HCEC 1CT (cell line): ENCODE results near the gene KIFC3.
"Not testable (repeated sequence)": the region's sequence is repeated elsewhere in the genome, so short reads cannot be mapped to it uniquely, and the experiment has no call there.

Source experiments
- DNase-seq: peaks from one replicate; pipeline ENCODE4 v3.0.0-alpha.2; 2017

Gene KIFC3

DNA sequence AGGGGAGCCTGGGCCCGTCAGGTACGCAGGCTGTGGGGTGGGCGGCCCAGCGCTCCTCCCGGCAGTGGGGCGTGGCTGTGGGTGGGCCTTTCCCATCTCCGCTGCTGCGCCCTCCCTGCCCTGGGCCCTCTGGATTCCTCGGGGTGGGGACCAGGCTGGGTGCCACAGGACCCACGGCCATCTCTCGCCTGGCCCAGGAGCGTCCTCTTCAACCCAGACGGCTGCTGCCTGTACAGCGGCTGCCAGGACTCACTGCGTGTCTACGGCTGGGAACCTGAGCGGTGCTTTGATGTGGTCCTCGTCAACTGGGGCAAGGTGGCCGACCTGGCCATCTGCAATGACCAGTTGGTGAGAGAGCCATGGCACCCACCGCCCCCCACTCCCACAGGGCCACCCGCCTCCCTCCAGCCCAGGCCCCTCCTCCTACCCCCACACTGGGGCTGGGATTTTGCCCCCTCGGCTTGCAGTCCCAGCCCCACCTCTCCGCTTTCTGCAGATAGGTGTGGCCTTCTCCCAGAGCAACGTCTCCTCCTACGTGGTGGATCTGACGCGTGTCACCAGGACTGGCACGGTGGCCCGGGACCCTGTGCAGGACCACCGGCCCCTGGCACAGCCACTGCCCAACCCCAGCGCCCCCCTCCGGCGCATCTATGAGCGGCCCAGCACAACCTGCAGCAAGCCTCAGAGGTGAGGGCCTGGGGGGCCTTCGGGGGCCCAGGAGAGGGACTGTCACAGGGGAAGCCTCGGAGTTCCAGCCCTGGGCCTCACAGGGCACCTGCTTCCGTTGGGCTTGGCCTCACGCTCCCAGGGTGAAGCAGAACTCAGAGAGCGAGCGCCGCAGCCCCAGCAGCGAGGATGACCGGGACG, 49.5 kb downstream of the KIFC3 start:
- DNase-seq, result no peak

DNA sequence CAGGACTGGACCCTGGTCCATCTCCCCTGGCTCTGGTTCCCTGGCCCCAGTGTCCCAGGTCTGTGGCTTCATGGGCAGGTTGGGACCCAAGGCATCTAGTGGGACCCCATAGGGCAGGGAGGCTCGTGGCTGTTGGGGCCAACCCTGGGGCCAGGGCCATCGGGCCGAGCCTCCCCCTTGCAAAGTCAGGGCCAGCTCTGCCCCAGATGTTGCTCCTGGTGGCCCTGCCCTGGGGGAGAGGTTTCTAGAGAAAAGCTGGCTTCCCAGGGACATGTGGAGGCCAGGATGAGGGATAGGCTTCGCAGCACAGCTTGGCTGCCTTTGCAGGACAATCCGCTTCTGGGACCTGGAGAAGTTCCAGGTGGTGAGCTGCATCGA, 50.1 kb downstream of the KIFC3 start:
- no peak for DNase-seq

DNA sequence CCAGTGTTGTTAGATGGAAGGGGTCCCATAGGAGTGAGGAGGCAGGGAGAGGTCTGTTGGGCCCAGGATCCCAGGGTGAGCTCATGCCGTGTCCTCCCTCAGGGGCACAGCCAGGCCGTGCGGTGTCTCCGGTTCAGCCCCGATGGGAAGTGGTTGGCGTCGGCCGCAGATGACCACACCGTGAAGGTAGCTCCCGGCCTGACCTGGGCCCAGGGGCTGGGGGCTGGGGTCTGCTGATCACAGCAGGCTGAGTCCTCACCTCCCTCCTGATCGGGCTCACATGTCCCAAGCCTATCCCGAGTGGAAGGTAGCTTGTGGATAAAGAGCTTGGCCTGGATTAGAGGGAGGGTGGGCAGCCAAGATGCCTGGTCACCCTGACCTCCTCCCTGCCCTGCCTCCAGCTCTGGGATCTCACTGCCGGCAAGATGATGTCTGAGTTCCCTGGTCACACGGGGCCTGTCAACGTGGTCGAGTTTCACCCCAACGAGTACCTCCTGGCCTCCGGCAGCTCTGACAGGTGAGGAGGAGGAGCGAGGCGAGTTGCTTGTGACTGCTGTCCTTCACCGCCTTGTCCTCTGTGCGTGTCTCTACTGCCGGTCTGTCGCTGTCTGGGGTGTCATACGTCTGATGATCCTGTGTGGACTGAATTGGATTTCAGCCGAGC, 50.6 kb downstream of the KIFC3 start:
- no peak for DNase-seq

DNA sequence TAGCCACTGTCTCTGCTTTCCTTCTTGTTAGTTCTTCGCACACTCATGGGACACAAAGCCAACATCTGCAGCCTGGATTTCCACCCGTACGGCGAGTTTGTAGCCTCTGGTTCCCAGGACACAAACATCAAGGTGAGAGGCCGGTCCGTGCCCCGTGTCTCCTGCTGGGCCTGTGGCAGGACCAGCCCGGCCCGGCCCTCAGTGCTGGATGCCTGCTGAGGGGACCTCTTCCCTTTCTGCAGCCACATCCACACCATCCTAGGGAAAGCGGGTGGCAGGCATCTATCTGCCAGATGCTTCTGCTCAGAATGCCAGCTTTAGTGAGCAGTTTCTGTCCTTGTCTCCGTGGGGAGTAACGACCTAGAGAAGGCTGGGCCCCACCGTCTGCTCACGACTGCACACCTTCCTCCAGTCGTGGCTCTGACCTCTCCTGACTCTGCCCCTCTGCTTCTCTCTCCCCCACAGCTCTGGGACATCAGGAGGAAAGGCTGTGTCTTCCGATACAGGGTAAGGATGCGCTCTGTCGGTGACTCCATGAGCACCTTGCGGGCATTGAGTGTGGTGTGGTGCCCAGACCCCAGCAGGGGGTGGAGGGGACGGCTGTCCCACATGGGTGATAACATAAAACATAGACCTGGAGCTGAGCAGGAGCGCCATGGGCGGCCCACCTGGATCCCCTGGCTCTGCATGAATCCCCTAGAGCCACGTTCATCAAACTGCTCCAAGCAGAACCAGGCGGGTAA, 51.3 kb downstream of the KIFC3 start:
- no peak for DNase-seq

DNA sequence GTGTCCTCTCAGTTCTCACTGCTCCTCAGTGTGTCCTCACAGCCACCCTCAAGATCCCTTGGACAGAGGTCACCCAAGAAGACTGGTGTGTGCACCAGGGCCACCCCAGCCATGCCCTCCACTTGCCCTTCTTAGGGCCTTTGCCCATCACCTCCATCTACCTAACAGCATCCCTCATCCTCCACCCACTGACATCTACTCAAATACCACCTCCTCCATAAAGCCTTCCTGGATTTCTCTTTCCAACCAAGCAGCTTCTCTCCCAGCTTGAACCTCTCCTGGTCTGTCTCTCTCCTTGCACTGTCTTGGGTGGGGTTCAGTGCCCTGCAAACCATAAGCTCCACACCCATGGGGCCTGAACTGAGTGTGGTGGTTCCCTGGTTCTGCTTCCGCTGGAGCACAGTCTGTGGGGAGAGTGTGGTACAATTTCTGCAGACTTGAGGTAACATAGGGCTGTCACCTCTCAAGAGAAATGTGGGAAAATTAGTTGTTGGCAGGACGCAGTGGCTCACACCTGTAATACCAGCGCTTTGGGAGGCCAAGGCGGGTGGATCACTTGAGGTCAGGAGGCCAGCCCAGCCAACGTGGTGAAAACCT, 52.3 kb downstream of the KIFC3 start:
- DNase-seq, result no peak

DNA sequence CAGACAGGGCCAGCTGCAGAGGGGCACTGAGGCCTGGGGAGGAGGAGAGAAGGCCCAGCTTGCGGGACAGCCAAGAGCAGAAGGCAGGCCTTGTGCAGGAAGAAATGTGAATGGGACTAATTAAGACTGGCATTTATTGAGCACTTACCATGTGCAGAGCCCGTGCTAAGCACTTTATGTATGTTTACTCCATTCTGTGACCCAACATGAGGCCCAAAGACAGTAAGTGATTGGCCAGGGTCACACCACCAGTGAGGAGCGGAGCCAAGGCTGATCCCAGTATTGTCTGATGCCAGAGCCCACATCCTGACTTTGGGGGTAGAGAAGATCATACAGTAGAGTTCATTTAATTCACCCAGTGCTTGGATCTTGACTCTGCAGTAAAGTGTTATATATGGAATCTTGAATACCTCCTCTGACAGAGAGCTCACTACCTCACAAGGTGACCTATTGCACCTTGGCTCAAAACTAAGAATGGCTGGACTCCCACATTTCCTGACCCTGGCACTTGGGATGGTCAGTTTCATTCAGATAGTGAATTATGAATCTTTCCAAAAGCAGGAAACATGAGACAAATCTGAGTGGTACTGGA, 53.1 kb downstream of the KIFC3 start:
- DNase-seq, result no peak

DNA sequence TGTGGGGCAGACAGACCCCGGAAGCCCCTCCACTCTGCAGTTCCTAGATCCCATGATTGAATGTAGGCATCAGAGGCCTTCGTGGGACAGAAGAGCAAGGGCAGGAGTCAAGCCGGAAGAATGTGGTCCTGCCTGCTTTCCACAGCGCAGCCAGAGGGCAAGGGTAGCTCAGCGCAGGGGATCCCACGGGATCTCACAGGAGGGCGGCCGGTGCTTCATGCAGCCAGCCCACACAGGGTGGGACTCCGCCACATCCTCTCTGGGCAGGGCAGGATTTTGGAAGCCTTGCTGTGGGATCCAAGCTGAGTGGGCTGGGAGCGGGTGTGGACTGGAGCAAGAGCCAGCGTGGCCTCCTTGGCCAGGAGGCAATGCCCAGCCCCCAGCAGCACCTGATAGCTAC, 53.7 kb downstream of the KIFC3 start:
- DNase-seq, result no peak

DNA sequence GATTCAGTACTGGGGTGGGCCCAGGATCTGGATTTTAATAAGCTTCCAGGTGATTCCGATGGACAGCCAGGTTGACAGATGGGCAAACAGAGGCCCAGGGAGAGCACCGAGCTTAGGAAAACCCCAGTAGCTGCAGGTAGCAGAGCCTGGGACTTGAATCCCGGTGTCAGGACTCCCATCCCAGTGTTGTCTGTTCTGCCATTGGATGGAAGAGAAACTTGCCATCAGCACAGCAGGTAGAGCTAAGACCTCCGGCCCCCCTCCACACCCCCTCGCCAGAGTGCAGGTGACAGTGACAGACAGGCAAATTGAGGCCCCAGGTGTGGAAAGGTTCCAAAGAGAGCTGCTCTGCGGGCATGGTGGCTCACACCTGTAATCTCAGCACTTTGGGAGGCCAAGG, 54.3 kb downstream of the KIFC3 start:
- no peak for DNase-seq

DNA sequence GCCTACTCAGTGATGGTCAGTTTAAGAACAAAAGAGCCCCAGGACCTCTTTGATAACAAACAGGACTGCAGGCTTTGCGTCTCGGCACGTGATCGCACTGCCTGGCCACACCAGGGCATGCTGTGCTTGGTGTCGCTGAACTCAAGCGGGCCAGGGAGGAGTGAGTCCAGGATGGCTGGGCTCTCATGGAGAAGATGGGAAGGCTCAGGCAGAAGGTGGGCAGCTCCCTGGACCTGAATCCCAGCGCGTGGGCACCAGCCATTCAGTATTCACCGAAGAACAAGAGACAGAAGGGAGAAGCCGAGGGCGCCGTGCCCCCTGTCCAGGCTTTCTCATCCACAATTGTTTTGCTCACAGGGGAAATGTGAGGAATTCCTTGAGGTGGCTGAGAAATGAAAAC, 54.8 kb downstream of the KIFC3 start:
- no peak for DNase-seq

DNA sequence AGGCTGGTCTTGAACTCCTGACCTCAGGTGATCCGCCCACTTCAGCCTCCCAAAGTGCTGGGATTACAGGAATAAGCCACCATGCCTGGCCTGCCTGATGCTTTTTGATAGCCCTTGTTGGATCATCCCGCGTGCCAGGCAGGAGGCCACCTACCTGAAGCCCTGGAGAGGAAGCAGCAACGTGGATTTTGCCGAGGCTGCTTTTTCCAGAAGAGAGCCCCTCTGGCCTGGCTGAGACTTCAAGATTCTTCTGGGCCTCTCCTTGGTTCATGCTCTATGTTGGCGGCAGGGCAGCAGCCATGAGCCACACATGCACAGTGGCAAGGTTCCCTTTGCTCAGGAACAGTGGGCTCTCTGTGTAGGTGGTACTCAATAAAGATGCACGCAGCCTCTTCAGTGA, 55.2 kb downstream of the KIFC3 start:
- no peak for DNase-seq

DNA sequence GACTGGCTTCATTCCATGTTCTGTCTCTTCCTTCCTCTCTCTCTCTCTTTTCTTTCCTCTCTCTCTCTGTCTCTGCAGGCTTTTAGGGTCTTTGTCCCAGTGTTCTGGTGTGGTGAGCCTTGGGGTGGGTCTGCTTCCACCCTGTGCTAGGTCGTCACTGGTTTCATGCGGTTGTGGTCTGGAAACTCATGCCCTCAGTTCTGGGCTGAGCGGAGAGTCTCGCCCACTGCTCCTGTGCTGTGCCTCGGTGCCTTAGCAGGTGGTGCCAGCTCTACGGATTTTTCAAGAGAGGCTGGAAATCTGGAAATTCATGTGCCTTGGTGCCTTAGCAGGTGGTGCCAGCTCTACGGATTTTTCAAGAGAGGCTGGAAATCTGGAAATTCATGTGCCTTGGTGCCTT, 56.0 kb downstream of the KIFC3 start:
- DNase-seq, result not testable (repeated sequence)

DNA sequence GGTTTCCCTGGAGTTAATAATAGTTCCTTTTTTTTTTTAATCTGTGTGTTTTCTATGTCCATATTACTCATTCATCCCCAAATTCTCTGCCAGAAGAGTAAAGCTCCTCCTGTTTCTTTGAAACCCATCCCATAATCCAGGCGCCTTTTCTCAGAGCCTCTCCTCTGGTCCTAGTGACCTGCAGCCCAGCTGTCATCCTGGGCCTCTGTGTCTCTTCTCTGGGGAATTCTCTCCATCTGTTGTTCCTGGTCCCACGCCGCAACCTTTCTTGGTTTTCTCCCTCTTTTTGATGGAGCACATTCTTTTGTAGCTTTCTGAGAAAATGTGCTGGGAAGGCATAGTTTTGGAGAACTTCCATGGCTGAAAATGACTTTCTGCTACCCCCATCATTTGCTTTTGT, 56.5 kb downstream of the KIFC3 start:
- no peak for DNase-seq

DNA sequence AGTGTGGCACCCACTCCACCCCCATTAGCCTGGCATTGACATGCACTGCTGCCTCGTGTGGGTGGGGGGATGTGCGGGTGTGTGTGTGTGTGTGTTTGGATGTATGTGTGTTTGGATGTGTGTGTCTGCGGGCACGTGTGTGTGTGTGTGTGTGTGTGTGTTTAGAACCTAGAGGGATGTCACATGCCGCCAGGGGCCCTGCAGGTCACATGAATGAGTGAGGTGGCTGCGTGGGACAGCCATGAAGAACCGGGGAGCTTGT, 57.7 kb downstream of the KIFC3 start:
- DNase-seq, result no peak

DNA sequence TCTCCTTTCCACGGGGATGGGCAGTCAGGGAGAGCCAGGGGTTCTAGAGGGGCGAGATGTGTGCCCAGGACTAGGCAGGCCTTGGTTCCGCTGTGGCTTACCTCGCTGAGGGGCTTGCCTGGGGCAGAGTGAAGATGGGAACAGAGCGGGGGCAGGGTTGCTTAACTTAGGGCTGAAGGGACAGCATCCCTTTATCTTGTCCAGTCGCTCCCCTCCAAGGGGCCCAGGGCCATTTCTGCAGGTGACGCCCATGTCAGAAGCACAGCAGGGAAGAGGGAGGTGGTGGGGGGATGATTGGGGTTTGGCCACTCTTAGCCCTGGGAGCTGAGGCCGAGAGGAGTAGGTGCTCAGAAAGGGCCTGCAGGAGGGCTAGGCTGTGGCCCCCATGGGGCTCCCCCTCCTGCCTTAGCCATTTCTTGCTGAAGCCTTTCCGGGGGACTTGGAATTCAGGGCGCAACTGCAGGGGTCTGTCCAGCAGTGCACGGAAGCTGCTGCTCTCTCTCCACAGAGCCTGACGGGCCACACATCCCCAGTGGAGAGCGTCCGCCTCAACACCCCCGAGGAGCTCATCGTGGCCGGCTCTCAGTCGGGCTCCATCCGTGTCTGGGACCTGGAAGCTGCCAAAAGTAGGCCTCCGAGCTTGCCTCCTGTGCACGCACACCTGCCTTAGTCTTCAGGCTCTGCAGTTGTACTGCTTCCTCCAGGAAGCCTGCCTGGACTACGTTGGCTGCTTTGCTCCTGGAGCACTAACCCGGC, 58.2 kb downstream of the KIFC3 start:
- DNase-seq, result no peak

DNA sequence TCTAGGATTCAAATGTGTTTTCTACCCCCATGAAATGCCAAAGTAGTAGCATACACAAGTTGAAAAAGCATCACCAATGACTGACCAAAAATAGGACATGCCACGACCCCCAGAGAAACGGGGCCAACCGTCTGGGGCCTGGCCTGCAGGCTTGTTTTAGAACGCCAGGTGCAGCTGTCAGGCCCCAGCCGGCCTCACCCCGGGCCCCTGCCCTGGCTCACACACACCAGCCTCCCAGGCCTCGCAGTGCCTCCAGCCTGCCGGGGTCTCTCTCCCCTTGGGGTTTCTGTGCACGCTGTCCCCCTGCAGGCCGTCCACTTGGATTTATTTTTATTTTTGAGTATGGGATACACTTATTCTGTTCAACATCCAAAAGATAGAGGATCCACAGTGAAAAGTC, 58.8 kb downstream of the KIFC3 start:
- DNase-seq, result no peak

DNA sequence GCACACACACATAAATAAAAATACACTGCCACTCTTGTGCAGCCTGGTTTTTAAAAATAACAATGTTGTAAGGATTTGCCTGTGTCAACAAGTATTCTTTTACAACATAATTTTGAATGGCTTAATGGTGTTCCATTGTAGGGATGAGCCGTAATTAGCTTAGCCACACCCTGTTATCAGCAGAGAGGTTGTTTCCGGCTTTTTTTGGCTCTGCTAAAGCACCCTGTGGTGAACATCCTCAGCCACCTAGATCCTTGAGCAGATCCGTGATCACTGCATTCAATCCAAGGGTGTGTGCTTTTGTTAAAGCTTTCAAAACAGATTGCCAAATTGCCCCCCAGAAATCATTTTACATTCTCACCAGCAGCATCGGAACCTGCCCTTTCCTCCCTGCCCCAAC, 59.7 kb downstream of the KIFC3 start:
- DNase-seq, result no peak

DNA sequence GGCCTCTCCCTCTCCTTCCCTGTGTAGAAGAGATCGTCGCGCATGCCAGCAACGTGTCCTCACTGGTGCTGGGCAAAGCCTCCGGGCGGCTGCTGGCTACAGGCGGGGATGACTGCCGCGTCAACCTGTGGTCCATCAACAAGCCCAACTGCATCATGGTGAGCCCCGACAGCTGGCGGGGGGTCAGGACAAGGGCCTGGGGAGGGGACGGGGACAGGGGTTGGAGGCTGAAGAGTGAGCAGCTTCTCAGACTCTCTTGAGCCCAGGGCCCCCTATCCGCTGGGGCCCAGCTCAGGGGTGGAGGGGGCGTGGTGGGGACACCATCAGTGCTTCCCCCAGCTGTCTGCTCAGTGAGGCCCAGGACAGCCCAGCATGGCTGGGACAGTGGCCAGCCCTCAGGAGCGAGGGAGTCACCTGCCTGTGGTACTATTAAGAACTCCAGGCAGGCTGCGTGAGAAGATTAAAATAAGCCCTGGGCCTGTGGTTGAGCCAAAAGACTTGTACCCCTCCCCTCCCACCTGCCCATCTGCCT, 60.6 kb downstream of the KIFC3 start:
- no peak for DNase-seq

DNA sequence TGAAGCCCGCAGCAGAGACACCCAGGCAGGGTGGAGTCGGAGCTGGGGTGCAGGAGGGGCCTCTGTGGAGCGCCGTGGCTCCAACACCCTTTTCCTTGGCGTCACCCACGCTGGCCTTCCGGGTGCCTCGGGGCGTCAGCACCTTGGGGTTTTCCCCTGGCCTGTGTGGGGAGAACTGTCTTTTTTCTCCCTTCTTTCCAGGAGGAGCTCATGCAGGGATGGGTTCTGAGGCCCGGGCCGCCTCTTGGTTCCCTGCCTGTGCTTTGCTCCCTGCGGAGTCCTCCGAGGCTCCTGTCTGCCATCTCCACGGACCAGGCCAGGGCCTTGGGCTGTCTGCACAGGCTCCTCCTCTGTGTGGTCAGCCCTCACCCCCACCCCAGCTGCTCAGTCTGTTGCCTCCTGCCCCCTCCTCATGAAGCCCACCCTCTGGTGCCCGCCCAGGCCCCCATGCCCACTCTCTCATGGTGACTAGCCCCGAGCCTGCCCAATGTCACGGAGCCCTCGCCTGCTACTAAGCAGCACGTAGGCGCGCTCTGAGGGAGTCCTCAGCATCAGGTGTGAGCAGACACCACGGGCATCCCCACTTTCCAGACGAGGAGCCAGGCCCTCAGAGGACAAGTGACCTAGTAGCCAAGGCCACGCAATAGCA, 61.7 kb downstream of the KIFC3 start:
- DNase-seq, result no peak

DNA sequence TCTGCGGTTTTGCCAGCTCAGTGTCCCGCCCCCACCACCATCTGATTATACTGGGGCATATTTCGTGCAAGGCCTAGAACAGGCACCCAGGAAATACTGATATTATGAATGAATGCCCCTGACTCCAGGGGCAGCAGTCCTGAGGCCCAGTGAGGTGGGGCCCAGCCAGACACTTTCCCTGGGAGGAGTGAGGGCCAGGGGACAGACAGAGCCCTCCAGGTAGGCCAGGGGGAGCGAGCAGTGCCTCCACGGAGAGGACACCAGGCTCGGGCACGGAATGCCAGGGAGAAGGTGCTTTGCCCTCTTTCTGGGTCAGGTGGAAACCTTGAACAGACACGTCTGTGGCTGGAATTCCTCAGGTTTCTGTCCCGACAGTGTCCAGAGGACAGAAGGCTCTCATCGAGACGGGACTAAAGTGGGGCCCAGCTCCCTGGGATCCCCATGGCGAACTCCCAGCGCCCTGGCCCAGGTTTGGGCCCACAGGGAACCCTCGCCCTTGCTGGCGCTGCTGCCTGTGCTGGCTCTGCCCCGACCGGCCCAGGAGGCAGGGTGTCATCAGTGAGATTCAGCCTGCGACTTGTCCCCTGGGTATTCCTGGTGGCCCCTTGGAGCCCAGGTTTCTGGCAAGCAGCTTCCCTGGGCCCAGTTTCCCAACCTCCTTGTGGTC, 62.4 kb downstream of the KIFC3 start:
- DNase-seq, result no peak

DNA sequence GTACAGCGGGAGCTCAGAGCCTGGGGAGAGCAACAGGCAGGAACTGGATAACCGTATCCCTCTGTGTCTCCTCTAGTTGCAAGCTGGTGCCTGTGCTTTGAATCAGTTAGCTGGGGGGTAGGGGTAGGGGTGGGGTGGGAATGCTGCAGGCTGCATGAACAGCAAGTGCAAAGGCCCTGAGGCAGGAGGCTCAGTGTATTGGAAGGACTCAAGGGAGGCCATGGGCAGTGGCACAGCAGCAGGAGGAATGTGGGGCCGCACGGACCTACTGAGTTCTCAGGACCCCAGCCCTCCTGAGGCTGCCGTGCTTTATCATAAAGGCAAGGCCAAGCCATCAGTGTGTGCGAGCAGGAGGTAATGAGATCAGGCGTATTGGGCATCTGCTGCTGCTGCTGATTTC, 63.4 kb downstream of the KIFC3 start:
- no peak for DNase-seq
